DND-41 (cell line): ENCODE data around the gene DIRAS1.
"Not testable (repeated sequence)": the region's sequence is repeated elsewhere in the genome, so short reads cannot be mapped to it uniquely, and the experiment has no call there.

ENCODE experiments used
- ATAC-seq: fragments of 200-7000 bp; cut with Tn5 transposase; 3 replicates; pipeline ENCODE4 v1.9.1; 2021; ENCODE audit warnings: low read depth; ENCODE audit not compliant: insufficient read depth
- DNase-seq: peaks from one replicate; pipeline ENCODE4 v3.0.0-alpha.2; 2020
- H2AFZ ChIP-seq: 2 replicates; pipeline ENCODE4 v1.6.0; 2012; ENCODE audit warnings: low read depth, low read length
- H3K27ac ChIP-seq: 2 replicates; pipeline ENCODE4 v1.5.1; 2012; ENCODE audit warnings: low read length, inconsistent platforms
- H3K27me3 ChIP-seq: fragments of 200-600 bp; sonication (generic); 2 replicates; pipeline ENCODE4 v1.6.0; 2012; ENCODE audit warnings: low read length, mild to moderate bottlenecking, inconsistent platforms; ENCODE audit not compliant: insufficient read depth, poor library complexity
- H3K36me3 ChIP-seq: 2 replicates; pipeline ENCODE4 v1.5.1; 2012; ENCODE audit warnings: low read length, inconsistent platforms; ENCODE audit not compliant: insufficient read depth
- H3K4me1 ChIP-seq: 2 replicates; pipeline ENCODE4 v1.5.1; 2012; ENCODE audit warnings: mild to moderate bottlenecking, low read length; ENCODE audit not compliant: insufficient read depth
- H3K4me2 ChIP-seq: 2 replicates; pipeline ENCODE4 v1.6.0; 2012; ENCODE audit warnings: mild to moderate bottlenecking, moderate library complexity, low read length, inconsistent platforms; ENCODE audit not compliant: insufficient read depth
- H3K4me3 ChIP-seq, 2 experiments: fragments of 200-600 bp in 1 of 2; shearing (Covaris generic) in 1 of 2; 2 replicates each; pipeline ENCODE4 v1.5.1; 2012 to 2016; ENCODE audit warnings: inconsistent platforms in 2 of 2, low read length in 2 of 2, mild to moderate bottlenecking in 2 of 2, low read depth in 1 of 2, moderate library complexity in 1 of 2
- H3K79me2 ChIP-seq: 2 replicates; pipeline ENCODE4 v1.6.0; 2012; ENCODE audit warnings: low read length, inconsistent platforms; ENCODE audit not compliant: insufficient read depth
- H3K9ac ChIP-seq: 2 replicates; pipeline ENCODE4 v1.6.0; 2012; ENCODE audit warnings: low read depth, mild to moderate bottlenecking, inconsistent platforms, low read length, moderate library complexity
- H3K9me3 ChIP-seq: 2 replicates; pipeline ENCODE4 v1.5.1; 2012; ENCODE audit warnings: low read length, moderate library complexity, mild to moderate bottlenecking, inconsistent platforms; ENCODE audit not compliant: insufficient read depth, severe bottlenecking
- H4K20me1 ChIP-seq: 2 replicates; pipeline ENCODE4 v1.6.0; 2012; ENCODE audit warnings: low read length; ENCODE audit not compliant: insufficient read depth
- CTCF ChIP-seq: IDR thresholded peaks from 2 replicates; pipeline ENCODE4 v1.5.1; 2012; ENCODE audit warnings: borderline replicate concordance, low read length, moderate library complexity, mild to moderate bottlenecking; ENCODE audit not compliant: poor library complexity, severe bottlenecking; ENCODE audit errors: extremely low read depth
- EZH2 ChIP-seq: IDR thresholded peaks from 3 replicates; pipeline ENCODE4 v1.6.1; 2012; ENCODE audit warnings: borderline replicate concordance, low read depth, mild to moderate bottlenecking, moderate library complexity, low read length, inconsistent platforms; ENCODE audit not compliant: severe bottlenecking

DIRAS1 gene

DNA sequence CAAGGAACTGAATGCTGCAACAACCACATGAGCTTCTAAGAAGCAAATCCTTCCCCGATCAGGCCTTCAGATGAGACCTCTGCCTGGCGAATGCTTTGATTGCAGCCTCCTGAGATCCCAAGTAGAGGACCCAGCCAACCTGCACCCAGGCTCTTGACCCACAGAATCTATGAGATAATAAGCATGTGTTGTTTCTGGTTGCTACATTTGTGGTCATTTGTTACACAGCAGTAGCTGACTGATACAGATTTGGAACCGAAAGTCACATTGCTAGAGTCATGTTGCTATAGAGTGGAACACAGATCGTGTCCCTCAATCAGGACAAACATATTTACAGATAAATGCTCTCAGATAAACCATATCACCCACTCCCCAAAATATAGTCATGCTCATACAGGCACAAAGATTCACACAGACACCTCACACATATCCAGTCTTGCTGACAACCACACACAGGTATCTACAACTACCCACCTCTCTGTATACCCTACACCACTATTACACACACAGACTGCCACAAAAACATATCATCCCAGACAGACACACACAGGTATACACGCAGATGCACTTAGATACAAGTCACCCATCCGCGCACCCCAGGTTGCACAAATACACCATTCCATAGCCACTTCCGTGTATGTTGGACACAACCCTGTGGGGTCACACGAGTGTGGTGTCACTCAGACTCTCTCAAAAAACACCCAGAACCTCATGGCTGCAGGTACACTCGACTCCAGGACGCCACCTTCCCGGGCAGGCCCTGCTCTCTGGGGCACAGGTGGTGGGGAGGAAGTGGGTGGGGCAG is 5.5 kb downstream of the DIRAS1 start:
- no peaks in the 10 kb centered on the region for H4K20me1 ChIP-seq
- DNase-seq (no peak), ATAC-seq (no peak)
- H2AFZ ChIP-seq = no peak overlapping the region
- H3K9me3 ChIP-seq = peaks cover 6% of the 10 kb centered on the region
- no peak overlapping the region for H3K27ac ChIP-seq
- H3K4me2 ChIP-seq = no peak overlapping the region
- no peak overlapping the region for H3K4me3 ChIP-seq
- TF ChIP-seq EZH2 (no peak), CTCF (no peak)
- no peaks in the 10 kb centered on the region for H3K79me2 ChIP-seq
- no peaks in the 10 kb centered on the region for H3K4me1 ChIP-seq
- no peak overlapping the region for H3K9ac ChIP-seq
- no peaks in the 10 kb centered on the region for H3K27me3 ChIP-seq
- no peaks in the 10 kb centered on the region for H3K36me3 ChIP-seq

DNA sequence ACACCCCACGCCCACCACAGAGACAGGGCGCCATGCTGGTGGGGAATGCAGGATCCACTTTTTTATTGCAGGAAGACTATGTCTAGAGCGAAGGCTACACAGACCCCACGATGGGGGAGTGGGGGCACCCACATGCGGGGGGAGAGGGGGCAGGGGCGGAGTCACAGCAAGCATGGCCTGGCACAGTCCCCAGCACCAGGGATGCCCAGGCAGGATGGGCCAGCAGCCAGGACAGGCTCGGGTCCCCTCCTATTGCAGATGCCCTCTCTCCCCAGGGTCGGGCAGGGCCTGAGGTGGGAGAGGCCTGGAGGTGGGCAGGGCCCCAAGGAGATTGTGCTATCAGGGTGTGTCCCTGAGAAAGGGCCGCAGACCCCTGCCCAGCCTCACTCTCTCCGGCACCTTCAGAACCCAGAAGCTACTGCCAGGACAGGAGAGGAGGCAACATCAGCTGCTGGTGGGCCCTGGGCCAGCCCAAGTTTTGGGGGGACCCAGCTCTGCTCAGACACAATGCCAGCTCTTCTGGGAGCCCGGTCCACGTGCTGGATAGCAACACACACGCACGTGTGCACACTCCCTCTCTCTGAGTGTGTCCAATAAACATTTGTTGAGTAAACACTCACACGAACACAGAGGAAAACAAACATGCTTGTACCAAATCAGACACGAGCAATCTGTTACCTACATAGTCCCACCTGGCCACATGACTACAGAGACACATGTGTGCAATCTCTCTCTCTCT is 6.5 kb downstream of the DIRAS1 start:
- no peak for ATAC-seq
- Histone ChIP-seq H4K20me1 (no peaks in the 10 kb centered on the region), H3K4me2 (no peak overlapping the region), H3K36me3 (no peaks in the 10 kb centered on the region), H3K9me3 (peaks cover 6% of the 10 kb centered on the region), H2AFZ (no peak overlapping the region), H3K9ac (no peak overlapping the region), H3K4me3 (no peak overlapping the region), H3K79me2 (no peaks in the 10 kb centered on the region), H3K27ac (no peak overlapping the region), H3K27me3 (no peaks in the 10 kb centered on the region), H3K4me1 (no peaks in the 10 kb centered on the region)
- DNase-seq = no peak
- no peak for TF ChIP-seq CTCF
- TF ChIP-seq EZH2 = no peak

- H3K9me3 ChIP-seq, ATAC-seq, H3K4me1 ChIP-seq, H4K20me1 ChIP-seq, DNase-seq, H3K79me2 ChIP-seq, H2AFZ ChIP-seq, H3K27ac ChIP-seq, H3K36me3 ChIP-seq, H3K4me3 ChIP-seq, H3K27me3 ChIP-seq, H3K4me2 ChIP-seq, H3K9ac ChIP-seq: not testable (repeated sequence)
Observed at GRCh38 chr19:2714102-2714501, 7.1 kb downstream of the DIRAS1 start.

DNA sequence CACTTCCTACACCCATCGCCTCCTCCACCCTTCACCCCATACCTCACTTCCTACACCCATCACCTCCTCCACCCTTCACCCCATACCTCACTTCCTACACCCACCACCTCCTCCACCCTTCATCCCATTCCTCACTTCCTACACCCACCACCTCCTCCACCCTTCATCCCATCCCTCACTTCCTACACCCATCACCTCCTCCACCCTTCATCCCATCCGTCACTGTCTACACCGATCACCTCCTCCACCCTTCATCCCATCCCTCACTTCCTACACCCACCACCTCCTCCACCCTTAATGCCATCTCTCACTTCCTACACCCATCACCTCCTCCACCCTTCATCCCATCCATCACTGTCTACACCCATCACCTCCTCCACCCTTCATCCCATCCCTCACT is 8.0 kb downstream of the DIRAS1 start:
- not testable (repeated sequence) for H4K20me1 ChIP-seq, H3K27me3 ChIP-seq, H3K9me3 ChIP-seq, H3K27ac ChIP-seq, H2AFZ ChIP-seq, H3K4me1 ChIP-seq, H3K4me2 ChIP-seq, H3K9ac ChIP-seq, H3K79me2 ChIP-seq, ATAC-seq, DNase-seq, H3K36me3 ChIP-seq, H3K4me3 ChIP-seq
